ENCODE results near the gene NTM.

NTM gene

DNA sequence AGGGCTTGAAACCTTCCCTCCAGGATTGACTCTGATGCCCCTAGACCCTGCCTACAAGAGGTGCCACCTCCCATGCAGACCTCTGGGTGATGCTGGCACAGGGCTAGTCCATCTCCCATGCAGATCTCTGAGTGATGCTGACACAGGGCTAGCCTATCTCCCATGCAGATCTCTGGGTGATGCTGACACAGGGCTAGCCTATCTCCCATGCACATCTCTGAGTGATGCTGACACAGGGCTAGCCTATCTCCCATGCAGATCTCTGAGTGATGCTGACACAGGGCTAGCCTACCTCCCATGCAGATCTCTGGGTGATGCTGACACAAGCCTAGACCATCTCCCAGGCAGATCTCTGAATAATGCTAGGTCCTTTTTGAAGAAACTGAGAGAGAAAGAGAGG is 321.7 kb downstream of the NTM start:
- DNase-seq, result no peak

DNA sequence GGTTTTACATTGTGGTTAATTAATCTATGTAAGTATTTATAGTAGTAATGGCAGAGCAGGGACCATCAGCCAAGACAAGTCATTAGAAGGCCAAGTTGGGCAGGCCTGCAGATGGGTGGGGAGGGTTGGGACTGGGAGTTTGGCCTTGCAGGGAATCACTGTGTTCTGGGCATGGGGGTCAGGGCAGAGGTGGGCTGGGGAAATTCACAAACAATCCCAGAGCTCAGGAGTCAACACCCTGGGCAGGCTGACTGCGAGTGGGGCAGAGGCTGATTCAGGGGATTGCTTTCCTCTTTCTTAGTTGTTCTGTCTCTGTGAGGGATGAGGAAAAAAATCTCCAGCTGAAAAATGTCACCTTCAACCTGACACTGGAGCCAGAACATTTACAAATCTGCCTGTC is 322.5 kb downstream of the NTM start:
- no peak for DNase-seq

DNA sequence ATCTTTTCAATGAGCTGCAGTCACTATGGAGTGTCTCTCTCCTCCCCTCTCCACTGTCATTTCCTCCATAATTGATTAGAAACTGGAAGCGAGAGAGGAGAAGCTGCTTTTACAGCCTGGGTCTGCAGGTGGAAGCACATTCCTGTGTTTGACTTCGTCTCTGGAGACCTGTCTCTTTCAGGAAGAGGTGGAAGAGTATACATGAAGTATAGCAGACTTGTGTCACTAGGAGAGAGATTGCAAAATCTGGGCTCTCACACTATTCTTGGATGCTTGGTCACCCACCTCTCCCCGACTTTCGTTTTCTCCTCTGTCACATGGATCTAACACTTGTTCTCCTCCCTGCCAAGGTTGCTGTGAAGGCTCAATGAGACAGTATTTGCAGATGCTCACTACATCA is 323.3 kb downstream of the NTM start:
- no peak for DNase-seq

DNA sequence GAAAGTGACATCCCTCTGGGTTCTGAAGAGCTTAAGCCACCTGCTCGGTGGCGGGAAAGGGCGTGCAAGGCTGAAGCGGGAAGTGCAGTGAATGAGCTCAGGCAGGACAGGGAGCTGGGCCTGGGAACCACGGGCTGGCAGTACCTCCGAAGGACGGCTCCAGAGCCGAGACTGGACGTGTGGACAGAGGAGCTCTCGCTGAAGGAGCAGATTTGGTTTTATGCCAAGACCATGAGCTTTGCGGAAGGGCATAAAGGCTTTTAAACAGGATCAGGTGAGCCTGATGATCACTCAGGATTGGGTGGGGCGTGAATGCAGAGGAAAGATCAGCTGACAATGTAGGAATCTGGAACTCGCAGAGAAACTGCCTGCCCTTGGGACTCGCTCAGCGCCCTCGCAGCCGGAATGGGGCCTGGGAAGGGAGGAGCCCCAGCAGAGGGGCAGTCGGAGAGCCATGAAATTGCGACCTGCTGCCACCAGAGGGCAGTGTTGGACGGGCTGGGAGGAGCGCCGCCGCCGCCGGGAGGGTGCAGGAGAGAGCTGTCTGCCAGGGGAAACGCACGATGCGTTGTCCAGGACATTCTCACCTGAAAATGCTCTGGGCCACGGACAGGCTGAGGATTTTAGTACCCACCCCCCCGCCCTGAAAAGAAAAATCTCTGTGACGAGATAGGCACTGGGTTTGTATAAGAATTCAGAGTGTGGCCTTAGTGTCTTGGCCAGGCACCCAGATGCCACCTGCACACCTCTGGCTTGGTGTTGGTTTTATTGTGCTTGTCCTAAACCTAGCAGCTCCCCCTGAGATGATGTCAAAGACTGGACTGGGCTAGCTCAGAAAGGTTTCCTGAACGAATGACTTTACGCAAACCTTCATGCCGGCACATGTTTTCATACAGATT is 324.4 kb downstream of the NTM start:
- no peak for DNase-seq

GRCh38 chr11:131695889-131696429 is 325.5 kb downstream of the NTM start:
- no peak for DNase-seq

DNA sequence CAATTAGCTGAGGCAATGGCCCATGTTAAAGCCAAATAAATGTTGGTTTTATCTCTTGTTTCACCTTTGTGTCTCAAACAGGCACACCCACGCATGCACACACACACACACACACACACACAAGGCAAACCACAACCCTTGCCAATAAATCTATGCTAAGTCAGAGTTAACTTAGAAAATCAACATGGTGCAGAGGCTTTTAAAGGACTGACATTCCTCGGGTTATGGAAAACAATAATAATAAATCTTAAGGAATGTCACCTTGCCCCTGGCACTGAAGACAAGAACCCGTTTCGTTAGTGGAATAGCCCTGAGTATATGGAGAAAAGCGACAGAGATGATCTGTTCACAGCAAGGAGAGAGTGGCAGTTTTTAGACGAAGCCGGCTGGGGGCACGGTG is 326.3 kb downstream of the NTM start:
- DNase-seq, result no peak

DNA sequence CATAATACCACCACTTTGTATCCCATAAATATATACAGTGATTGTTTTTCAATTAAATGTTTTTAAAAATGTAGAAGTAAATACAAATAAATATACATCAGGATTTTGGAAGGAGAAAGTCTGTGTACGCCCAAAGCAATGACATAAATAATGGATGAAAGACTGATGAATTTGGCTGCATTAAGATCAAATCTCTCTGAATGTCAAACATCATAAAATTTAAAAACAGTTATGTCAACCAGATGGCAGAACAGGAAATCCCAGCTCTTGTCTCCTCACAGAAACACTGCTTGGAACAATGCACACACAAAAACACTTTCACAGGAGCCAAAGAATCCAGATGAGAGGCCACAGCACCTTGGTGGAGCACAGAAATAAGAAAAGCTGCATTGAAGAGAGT is 332.9 kb downstream of the NTM start:
- DNase-seq, result no peak

- DNase-seq, result no peak
These were observed 334.3 kb downstream of the NTM start for GRCh38 chr11:131704682-131705081.

DNA sequence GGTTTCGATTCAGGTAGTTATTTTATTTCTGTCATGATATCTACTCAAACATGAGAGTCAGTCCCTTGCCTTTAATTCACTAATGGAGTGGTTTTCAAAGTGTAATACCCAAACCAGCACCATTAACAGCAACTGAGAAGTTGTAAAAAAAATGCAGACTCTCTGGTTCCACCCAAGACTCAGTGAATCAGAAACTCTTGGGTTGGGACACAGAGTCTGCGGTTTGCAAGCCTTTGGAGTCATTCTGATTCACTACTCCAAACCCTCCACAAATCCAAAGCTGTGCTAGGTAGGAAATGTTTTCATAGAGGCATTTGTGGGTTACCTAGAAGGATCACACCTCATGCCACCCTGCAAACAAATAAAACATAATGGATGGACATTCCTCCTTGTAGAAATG is 340.1 kb downstream of the NTM start:
- DNase-seq, result no peak

DNA sequence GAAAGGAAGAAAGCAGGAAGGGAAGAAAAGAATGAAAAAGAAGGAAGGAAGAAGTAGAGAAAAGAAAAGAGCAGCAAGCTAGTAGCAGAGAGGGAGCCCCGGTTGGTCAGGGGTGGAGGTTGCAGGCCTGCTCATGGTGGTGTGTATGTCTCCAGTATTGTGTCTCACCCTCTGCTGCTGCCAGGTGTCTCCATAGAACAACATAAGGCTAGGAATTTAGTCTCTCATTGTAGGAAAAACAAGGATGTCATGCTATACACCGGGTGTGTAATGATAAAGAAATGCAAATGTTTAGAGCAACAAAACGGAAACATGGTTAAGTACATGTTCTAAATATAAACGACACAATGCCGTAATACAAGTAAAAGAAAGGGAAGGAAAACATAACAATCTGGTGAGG is 342.5 kb downstream of the NTM start:
- DNase-seq, result no peak

- DNase-seq, result no peak
These were observed 343.2 kb downstream of the NTM start for GRCh38 chr11:131713529-131714134.

DNA sequence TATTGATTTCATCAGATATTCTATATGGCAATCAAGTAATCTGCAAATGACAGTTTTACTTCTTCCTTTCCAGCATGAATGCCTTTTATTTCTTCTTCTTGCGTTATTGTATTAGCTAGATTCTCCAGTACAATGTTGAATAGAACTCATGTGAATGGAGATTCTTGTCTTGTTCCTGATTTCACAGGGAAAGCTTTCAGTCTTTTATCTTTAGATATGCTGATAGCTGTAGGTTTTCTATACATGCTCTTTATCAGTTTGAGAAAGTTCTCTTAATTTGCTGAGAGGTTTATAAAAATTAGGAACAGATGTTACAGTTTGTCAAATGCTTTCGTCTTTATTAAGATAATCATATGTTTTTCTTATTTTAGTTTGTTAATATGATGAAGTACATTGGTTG is 347.2 kb downstream of the NTM start:
- DNase-seq, result no peak

DNA sequence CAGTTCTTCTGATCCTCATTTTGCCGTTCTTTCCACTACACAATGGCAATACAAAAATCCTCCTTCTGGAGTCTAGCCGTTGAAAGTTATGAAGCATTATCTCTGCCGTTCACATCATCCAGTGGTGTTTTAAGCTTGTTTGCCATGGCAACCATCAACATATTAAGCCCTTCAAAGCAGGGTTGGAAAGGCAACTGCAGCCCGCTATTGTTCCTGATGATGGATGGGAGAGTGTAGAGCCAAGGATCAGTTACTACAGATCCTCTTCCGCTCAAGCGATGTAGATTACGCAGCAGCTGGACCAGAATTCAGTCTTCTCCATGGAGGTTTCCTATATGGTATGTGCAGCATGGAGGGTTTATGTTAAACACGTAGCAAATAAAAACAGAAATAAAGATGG is 352.7 kb downstream of the NTM start:
- DNase-seq, result no peak

DNA sequence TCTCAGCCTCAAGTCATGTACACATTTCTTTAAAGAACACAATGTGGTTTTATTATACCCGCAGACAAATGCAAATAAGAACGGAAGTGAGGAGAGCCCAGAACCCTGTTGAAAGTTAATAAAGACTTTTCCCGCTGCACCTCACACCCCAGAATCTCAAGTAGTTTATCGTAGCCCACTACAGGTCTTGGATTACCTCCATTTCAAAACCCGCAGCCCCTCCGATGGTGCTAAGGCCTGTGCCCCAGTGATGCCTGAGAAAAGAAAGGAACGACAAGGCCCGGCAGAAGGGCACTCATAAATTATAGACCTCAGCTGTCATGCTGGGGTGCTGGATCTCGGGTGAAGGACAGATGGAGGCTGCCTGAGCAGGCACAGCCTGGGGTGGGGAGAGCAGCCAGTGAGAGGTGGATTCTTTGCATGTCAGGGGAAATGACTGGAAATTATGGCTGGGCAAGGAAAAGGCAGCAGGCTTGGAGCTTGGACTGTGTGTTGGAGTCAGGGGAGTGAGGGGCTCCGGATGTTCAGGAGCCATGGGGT is 354.1 kb downstream of the NTM start:
- no peak for DNase-seq

DNA sequence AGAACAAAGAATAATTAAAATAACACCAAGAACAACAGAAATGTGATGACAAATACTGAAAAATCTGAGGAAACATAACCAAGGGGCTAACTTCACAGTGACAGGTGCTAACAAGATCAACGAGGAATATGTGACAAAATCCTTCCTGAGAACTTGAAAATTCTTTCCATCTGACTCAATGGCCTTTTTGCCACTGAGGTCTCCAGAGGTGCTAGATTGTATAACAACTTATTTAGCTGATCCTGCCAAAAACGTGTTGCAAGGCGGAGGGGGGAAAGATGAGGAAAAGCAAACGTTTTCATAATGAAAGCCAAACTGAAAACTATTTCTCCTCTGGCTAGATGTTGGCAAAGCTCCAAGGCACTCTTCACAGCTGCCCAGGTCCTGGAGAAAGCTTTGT is 364.5 kb downstream of the NTM start:
- DNase-seq, result no peak

GRCh38 chr11:131737357-131737756 is 366.9 kb downstream of the NTM start:
- no peak for DNase-seq

DNA sequence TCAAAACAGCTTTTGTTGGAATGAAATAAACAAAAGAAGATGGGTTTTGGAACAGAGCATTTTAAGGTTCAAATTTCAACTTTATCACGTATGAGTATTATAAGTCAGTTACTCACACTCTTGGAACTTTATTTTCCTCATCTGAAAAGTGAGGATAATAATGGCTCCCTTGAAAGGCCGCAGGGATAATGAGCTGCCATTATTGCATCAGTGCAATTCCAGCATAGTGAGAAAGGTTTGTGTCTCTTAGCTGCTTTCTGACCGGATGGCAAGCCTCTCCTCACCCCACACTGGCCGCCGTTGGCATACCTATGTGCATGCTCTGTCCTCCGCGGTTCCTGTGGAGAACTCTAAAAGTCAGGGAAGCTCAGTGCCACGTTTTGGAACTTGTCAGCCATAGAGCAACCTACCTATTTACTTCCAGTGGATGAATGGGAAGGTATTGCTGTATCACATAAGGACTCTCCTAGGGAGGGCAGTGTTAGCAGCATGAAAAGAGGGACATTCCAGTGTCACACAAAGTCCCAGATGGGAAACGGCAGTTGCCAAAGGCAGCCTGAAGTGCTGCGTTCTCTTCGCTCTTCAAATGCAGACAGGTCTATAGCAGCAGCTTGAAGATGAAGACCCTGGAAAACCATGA is 368.9 kb downstream of the NTM start:
- DNase-seq, result no peak

- no peak for DNase-seq
These were observed 374.4 kb downstream of the NTM start for GRCh38 chr11:131744847-131745246.

DNA sequence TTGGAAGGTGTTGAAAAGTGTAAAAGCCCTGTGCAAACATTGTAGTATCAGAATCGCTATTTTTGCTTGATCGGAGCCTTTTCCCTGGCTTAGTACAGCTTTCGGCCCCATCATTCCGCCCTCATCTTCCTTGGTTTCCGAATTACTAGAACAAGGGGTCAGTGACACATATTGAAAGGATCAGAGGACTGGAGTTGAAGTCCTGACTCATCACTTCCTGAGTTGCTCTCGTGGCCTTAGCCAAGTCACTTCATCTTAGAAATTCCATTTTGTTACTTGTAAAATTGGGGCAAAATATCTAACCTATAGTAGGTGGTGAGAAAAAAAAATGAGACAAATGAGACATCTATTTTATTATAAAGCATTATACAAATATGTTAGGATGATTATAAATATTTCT is 375.0 kb downstream of the NTM start:
- no peak for DNase-seq

- DNase-seq, result no peak
These were observed 375.8 kb downstream of the NTM start for GRCh38 chr11:131746201-131746600.

DNA sequence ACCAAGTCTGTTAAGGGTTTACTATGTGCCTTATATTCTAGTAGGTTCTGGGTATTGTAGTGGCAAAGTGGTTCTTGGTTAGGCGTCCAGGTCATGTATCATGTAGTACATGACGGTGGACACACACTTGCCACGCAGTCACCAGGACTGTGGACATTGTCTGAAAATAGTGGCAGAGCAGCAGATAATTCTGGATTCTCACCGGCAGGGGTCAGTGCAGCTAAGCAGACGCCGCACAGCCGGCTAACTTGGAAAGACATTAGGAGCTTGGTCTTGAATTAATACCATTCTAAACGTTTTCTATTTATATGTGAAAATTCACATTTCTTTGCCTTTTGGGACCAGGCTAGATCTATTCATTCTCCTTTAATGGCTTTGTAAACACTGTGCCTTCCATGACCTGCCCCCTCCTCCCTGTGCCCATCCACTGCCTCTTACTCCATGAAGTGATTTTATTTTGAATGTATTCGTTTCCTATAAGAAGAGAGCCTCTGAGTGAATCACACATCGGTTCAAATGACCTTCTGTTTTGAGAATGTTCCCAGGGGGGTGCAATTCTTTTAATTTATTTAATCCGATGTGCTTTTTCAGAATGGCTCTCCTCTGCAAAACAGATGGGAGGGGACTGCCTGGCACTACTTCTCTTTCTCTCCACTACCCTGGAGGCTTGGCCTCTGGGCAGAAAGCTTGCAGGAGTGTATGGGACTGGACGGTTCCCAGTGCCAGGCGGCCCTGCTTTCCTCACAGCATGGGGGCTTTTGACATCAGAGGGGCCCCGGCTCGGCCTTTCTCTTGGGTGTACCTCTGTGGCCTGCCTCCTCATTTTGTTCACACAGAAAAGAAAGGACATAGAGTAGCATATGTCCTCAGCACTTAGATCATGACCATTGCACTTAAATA is 378.0 kb downstream of the NTM start:
- DNase-seq, result no peak

GRCh38 chr11:131749101-131749500 is 378.7 kb downstream of the NTM start:
- no peak for DNase-seq

GRCh38 chr11:131750152-131750551 is 379.7 kb downstream of the NTM start:
- no peak for DNase-seq

All from NCI-H1436 treated with DMSO at 0.1 percent for 48 hours (cell line).